ENCODE results near the gene FNDC3B.

Gene FNDC3B

GRCh38 chr3:172379372-172379771, 340.0 kb downstream of the FNDC3B start:
- DNase-seq, result no peak

GRCh38 chr3:172380632-172381031, 341.3 kb downstream of the FNDC3B start:
- DNase-seq, result no peak

GRCh38 chr3:172383306-172383796, 344.0 kb downstream of the FNDC3B start:
- no peak for DNase-seq

- no peak for DNase-seq
Measured at GRCh38 chr3:172384836-172385235, 345.5 kb downstream of the FNDC3B start.

- no peak for DNase-seq
Measured at GRCh38 chr3:172387728-172388127, 348.4 kb downstream of the FNDC3B start.

GRCh38 chr3:172388412-172389078, 349.2 kb downstream of the FNDC3B start:
- DNase-seq, result no peak

- DNase-seq, result no peak
Measured at GRCh38 chr3:172390792-172391191, 351.4 kb downstream of the FNDC3B start.

GRCh38 chr3:172391592-172392302, 352.4 kb downstream of the FNDC3B start:
- peak in 1 of 2 donors; percentile 11 for DNase-seq

GRCh38 chr3:172394692-172395091, 355.3 kb downstream of the FNDC3B start:
- DNase-seq, result no peak

GRCh38 chr3:172396400-172396799, 357.0 kb downstream of the FNDC3B start:
- DNase-seq, result no peak

- DNase-seq, result no peak
Measured at GRCh38 chr3:172397716-172398405, 358.5 kb downstream of the FNDC3B start.

- DNase-seq, result no peak
Measured at GRCh38 chr3:172398484-172398883, 359.1 kb downstream of the FNDC3B start.

- DNase-seq, result no peak
Measured at GRCh38 chr3:172402090-172402489, 362.7 kb downstream of the FNDC3B start.

- DNase-seq, result no peak
Measured at GRCh38 chr3:172402892-172403643, 363.7 kb downstream of the FNDC3B start.

- DNase-seq, result no peak
Measured at GRCh38 chr3:172404237-172404962, 365.0 kb downstream of the FNDC3B start.

GRCh38 chr3:172405914-172406313, 366.5 kb downstream of the FNDC3B start:
- DNase-seq, result no peak

GRCh38 chr3:172407872-172408271, 368.5 kb downstream of the FNDC3B start:
- no peak for DNase-seq

GRCh38 chr3:172410702-172411477, 371.5 kb downstream of the FNDC3B start:
- DNase-seq, result no peak

GRCh38 chr3:172411478-172411947, 372.1 kb downstream of the FNDC3B start:
- no peak for DNase-seq

- DNase-seq, result no peak
Measured at GRCh38 chr3:172415323-172415722, 375.9 kb downstream of the FNDC3B start.

- no peak for DNase-seq
Measured at GRCh38 chr3:172437713-172438112, 398.3 kb downstream of the FNDC3B start.
